AG09319 (cell line): Measurements from ENCODE around the gene MEOX2.

Experiments
- DNase-seq: peaks from one replicate; pipeline ENCODE4 v3.0.0-alpha.2; 2010; ENCODE audit warnings: low read depth; ENCODE audit errors: extremely low read depth
- TF ChIP-seq, protein P1 (sequence below): IDR thresholded peaks from 2 replicates; pipeline ENCODE4 v1.5.1; 2011; ENCODE audit warnings: low read depth, mild to moderate bottlenecking, inconsistent platforms, low read length, moderate library complexity

The MEOX2 gene

DNA sequence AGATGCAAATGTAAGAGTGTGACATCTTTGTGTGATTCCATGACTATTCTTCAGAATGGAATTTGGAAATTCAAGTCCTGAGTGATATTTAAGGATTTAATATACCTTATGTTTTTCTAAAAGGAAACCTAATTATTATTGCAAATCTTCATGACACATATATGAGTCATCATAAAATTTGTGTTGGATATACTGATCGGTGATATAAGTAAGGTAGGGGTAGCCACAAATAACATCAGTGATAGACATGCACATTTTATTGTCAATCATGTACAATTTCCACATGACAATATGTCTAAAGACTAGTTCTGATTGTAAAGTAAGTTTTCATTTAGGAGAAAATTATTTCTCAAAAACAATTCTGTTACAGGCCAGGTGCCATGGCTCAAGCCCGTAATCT is 65.0 kb downstream of the MEOX2 start:
- no peak for DNase-seq
- TF ChIP-seq, protein P1, sequence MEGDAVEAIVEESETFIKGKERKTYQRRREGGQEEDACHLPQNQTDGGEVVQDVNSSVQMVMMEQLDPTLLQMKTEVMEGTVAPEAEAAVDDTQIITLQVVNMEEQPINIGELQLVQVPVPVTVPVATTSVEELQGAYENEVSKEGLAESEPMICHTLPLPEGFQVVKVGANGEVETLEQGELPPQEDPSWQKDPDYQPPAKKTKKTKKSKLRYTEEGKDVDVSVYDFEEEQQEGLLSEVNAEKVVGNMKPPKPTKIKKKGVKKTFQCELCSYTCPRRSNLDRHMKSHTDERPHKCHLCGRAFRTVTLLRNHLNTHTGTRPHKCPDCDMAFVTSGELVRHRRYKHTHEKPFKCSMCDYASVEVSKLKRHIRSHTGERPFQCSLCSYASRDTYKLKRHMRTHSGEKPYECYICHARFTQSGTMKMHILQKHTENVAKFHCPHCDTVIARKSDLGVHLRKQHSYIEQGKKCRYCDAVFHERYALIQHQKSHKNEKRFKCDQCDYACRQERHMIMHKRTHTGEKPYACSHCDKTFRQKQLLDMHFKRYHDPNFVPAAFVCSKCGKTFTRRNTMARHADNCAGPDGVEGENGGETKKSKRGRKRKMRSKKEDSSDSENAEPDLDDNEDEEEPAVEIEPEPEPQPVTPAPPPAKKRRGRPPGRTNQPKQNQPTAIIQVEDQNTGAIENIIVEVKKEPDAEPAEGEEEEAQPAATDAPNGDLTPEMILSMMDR = no peak

DNA sequence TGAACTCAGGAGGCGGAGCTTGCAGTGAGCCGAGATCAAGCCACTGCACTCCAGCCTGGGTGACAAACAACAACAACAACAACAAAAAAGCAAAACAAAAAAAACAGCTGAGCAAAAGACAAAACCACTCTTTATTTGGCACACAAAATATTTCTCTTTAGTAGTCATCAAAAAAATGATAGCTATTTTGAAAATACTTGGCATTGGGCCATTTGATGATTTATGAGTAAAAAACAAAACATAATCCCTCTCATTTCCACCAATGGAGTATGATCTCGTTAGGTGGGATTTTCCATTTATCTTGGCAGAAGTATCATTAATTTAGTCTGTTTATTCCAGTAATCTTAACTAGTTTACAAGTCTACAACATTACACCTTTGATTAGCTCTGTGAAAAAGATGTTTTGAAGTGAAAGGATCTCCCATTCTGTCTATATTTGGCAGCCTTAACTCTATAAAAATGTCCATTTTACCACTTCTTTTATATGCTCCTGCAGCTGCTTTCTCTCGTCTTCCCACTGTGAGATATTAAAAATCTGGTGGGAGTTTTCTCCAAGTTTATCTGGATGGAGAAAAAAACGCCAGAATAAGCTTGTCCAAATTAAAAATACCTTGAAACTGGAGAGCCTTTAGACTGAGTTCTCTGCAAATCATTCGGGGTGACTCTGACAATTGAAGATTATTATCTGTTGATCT is 65.8 kb downstream of the MEOX2 start:
- DNase-seq = no peak
- TF ChIP-seq, protein P1 = no peak

DNA sequence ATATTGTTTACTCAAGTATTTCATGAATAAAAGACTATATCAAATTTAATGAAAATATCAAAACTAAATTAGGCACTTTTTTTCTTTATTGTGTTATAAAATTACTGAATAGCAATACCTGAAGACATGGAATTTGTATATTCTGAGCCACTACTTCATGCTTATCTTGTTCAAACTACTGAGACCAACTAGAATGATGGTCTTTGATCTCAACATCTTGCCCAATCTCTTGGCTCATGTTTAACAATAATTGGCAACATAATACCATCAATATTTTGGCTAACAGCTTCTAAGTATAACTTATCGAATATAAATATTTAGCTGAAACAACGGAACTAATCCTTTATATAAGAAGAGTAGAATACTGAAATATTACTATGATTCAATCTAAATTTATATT is 68.2 kb downstream of the MEOX2 start:
- TF ChIP-seq, protein P1 = no peak
- no peak for DNase-seq

DNA sequence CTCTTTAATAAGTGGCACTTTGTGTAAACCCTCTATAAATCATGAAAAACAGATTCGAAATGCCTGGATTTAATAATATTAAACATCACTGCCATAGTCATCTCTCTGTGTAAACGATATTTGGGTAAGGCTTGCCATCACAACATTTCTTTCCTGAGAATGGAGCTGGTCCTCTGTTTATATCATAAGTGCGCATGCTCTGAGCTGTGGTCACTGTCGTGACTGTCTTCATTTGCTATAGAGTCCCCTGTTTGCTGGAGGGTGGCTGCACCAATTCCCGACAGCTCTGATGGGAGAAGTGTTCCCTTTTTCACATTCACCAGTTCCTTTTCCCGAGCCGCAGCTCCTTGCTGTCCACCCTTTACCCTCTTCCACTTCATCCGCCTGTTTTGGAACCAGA is 74.3 kb downstream of the MEOX2 start:
- no peak for DNase-seq
- TF ChIP-seq, protein P1 = no peak

DNA sequence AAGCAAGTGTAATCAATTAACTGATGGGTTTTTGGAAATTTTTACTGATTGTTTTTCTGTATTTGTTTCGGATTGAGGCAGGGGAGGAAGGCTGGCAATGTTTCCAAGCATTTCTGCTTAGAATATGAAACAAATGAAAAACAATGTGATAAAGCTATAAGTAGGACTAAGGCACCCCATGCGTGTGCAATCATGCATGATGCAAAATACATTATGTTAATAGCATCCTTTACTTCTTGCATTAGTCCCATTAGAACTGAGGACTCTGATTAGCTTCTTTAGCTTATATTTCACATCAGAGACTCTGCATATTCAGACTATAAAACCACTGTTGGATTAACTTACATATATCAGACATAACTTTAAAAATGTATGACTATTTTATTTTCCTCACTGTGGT is 76.0 kb downstream of the MEOX2 start:
- no peak for DNase-seq
- TF ChIP-seq, protein P1 = no peak

DNA sequence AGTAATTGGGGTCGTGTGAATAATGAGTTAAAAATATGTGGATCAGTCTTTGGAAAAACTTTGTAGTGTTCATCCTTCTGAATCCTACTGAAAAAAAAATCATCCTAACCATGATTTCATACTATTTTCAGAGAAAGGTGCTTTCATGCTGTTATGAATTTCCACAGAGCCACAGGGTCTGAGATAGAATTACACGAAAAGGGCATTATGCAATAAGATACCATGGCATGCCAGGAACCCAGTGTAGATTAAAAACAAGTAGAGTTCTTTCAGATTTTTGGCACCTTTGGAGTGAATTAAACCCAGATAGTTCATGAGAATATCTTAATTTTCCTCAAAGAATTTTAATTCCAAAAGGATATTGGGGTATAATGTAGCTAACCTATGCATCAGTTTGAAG is 77.2 kb downstream of the MEOX2 start:
- TF ChIP-seq, protein P1 = no peak
- DNase-seq = no peak

DNA sequence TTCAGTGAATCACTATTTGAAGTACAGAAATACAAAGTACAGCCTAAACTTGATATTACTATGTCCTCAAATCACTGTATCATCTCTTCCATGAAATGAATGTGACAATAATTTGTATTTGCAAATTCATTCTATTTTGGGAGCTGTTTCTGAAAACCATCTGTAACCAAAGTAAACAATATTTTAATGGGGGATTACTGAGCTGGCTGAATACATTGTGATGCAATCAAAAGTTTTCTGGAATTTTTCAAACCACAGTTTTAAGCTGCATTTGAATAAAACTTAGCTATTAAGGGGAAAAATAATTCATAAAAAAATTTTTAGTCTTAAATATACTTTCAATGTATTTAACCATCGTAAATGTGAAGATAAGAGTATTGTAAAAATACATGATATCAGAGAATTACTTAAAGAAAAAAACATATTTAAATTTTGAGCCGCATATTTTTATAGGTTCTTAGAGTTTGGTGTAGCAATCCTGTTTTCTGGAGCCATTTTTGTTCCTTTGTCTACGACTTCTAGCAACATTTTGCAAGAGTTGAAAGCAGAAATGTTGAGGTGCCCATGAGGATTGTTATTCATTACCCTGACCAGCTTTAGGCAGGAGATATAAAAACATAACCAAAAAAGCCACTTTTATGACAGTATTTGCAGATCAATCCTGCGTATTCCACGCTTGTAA is 78.8 kb downstream of the MEOX2 start:
- no peak for DNase-seq
- TF ChIP-seq, protein P1 = no peak
